Stomach (tissue), 9 donors: Measurements from ENCODE around the gene MICAL2. TPM values are rescaled to one million over a fixed set of nuclear protein-coding genes. Genes with fewer than 3 reads are reported as not detected.

Experiments used
- DNase-seq, 2 donors: peaks; one replicate each; pipeline versions ENCODE4 v3.0.0 to v3.0.0-alpha.2; 2013 to 2019
- H3K27ac ChIP-seq, 5 donors: fragments of 200-600 bp in 4 of 5; sonication (generic) in 4 of 5; one replicate each; pipeline ENCODE4 v1.5.1; 2013 to 2019; ENCODE audit warnings: mild to moderate bottlenecking in 1 of 5, moderate library complexity in 1 of 5
- H3K27me3 ChIP-seq, 3 donors: fragments of 200-600 bp; sonication (generic); one replicate each; pipeline ENCODE4 v1.5.1; 2017 to 2019; ENCODE audit warnings: mixed run types in 1 of 3
- H3K36me3 ChIP-seq, 4 donors: fragments of 200-600 bp; sonication (generic); 1 replicate in 3 of 4; 2 replicates in 1 of 4; pipeline ENCODE4 v1.5.1; 2016 to 2019
- H3K4me1 ChIP-seq, 4 donors: fragments of 200-600 bp; sonication (generic); one replicate each; pipeline ENCODE4 v1.5.1; 2016 to 2019
- H3K4me3 ChIP-seq, 4 donors: fragments of 200-600 bp; sonication (generic) in 3 of 4; one replicate each; pipeline ENCODE4 v1.5.1; 2016 to 2019; ENCODE audit warnings: mild to moderate bottlenecking in 1 of 4
- H3K9me3 ChIP-seq, 4 donors: fragments of 200-600 bp; sonication (generic); one replicate each; pipeline ENCODE4 v1.5.1; 2016 to 2019
- CTCF ChIP-seq, 7 experiments: fragments of 450-650 bp in 4 of 7; fragments of 200-600 bp in 3 of 7; sonication (generic) in 3 of 7; IDR thresholded peaks; one replicate each; pipeline ENCODE4 v1.5.1; 2016 to 2019; ENCODE audit warnings: antibody characterized with exemption in 7 of 7, control low read depth in 2 of 7, mild to moderate bottlenecking in 1 of 7
- EP300 ChIP-seq: sonication (generic); formaldehyde crosslinking; IDR thresholded peaks from one replicate; pipeline ENCODE4 v1.6.1; 2017; ENCODE audit warnings: antibody characterized with exemption
- POLR2A ChIP-seq, 4 donors: fragments of 450-650 bp; IDR thresholded peaks; one replicate each; pipeline ENCODE4 v1.6.1; 2016; ENCODE audit warnings: antibody characterized with exemption in 4 of 4, control low read depth in 2 of 4, mild to moderate bottlenecking in 1 of 4, moderate library complexity in 1 of 4
- POLR2AphosphoS5 ChIP-seq, 3 donors: sonication (generic); formaldehyde crosslinking; IDR thresholded peaks; one replicate each; pipeline ENCODE4 v1.6.1; 2016; ENCODE audit warnings: antibody characterized with exemption in 3 of 3
- WGBS, 5 donors: extraction: QIAGEN DNeasy Blood & Tissue Kit in 3 of 5; methylation state at CpG; one replicate each; pipeline versions ENCODE4 v1.1.5 to v1.1.7; 2013 to 2018; 5-methylcytosine and 5-hydroxymethylcytosine counted together
- intact Hi-C: fragments of 100-400 bp; cut with DNase I; formaldehyde crosslinking; loops from one replicate; pipeline ENCODE4 v1.15.1; 2023; ENCODE audit warnings: low total_unique reads
- polyA plus RNA-seq, 3 donors: library from polyadenylated mRNA; stranded (reverse); fragments of 200-250 nt; gene quantifications; one replicate each; pipeline ENCODE4 v1.2.3, GENCODE V29; 2013
- total RNA-seq, 5 donors: library from RNA; depleted of rRNA; stranded (reverse); fragments of >200 nt; gene quantifications; one replicate each; pipeline versions ENCODE4 v1.1.0 to v1.2.3, GENCODE V29; 2014 to 2016
- donor health status: healthy with polysubstance abuse.
- donor health status: Bipolar disorder and iron deficiency.
- donor health status: healthy.

MICAL2 gene
- total and polyA plus RNA-seq, 8 donors = 11.2 to 165 (median 83.3) TPM

- 87 to 95% (median 94%) methylated on average over 3 of the region's 3 CpGs for WGBS, 5 donors
- H3K27ac ChIP-seq = no peak overlapping the region
These were observed 11.8 kb upstream of the MICAL2 start for GRCh38 chr11:12098601-12099000.

GRCh38 chr11:12099132-12099873 is 11.1 kb upstream of the MICAL2 start:
- Histone ChIP-seq H3K9me3 (no peaks in the 10 kb centered on the region), H3K36me3 (no peaks in the 10 kb centered on the region), H3K4me3 (no peak overlapping the region), H3K27ac (no peak overlapping the region), H3K4me1 (peaks cover 0 to 33% (median 12%) of the 10 kb centered on the region in 4 donors), H3K27me3 (no peaks in the 10 kb centered on the region)
- DNase-seq = peak in 1 of 2 donors; percentile 2
- intact Hi-C loops = no loop called here
- TF ChIP-seq CTCF (IDR thresholded peaks at IDR 0.05) (no peak), POLR2AphosphoS5 (IDR thresholded peaks at IDR 0.05) (no peak), POLR2A (IDR thresholded peaks at IDR 0.05) (no peak), EP300 (no peak)

More at GRCh38 chr11:12098601-12099000, 11.8 kb upstream of the MICAL2 start:
- Histone ChIP-seq H3K27me3 (no peaks in the 10 kb centered on the region), H3K36me3 (no peaks in the 10 kb centered on the region), H3K4me1 (peaks cover 0 to 33% (median 11%) of the 10 kb centered on the region in 4 donors), H3K4me3 (no peak overlapping the region), H3K9me3 (no peaks in the 10 kb centered on the region)
- no peak for TF ChIP-seq EP300
- TF ChIP-seq POLR2A (IDR thresholded peaks at IDR 0.05) = no peak
- TF ChIP-seq CTCF (IDR thresholded peaks at IDR 0.05) = no peak
- no peak for TF ChIP-seq POLR2AphosphoS5 (IDR thresholded peaks at IDR 0.05)
- DNase-seq = no peak
- intact Hi-C loops = no loop called here

GRCh38 chr11:12100429-12100828 is 10.0 kb upstream of the MICAL2 start:
- TF ChIP-seq CTCF (IDR thresholded peaks at IDR 0.05) (no peak), POLR2A (IDR thresholded peaks at IDR 0.05) (no peak), EP300 (no peak), POLR2AphosphoS5 (IDR thresholded peaks at IDR 0.05) (no peak)
- WGBS, 5 donors = 79 to 95% (median 89%) methylated on average over 8 of the region's 8 CpGs
- no peak overlapping the region for H3K27ac ChIP-seq
- intact Hi-C loops = loop anchor here (10.0 kb wide), 1 partner anchor 114 kb away; no protein-coding TSS in a partner anchor
- H3K4me3 ChIP-seq = no peak overlapping the region
- peak in 1 of 2 donors; percentile 4 for DNase-seq
- H3K4me1 ChIP-seq = peaks cover 0 to 25% (median 12%) of the 10 kb centered on the region in 4 donors
- no peaks in the 10 kb centered on the region for H3K9me3 ChIP-seq
- H3K27me3 ChIP-seq = no peaks in the 10 kb centered on the region
- no peaks in the 10 kb centered on the region for H3K36me3 ChIP-seq

- no peak overlapping the region for H3K4me3 ChIP-seq
- intact Hi-C loops = loop anchor here (10.0 kb wide), 1 partner anchor 114 kb away; no protein-coding TSS in a partner anchor
- 29 to 59% (median 49%) methylated on average over 5 of the region's 5 CpGs for WGBS, 5 donors
- H3K4me1 ChIP-seq = peaks cover 0 to 24% (median 12%) of the 10 kb centered on the region in 4 donors
- peak in 1 of 2 donors; percentile 50 for DNase-seq
- no peak overlapping the region for H3K27ac ChIP-seq
- no peaks in the 10 kb centered on the region for H3K9me3 ChIP-seq
- no peaks in the 10 kb centered on the region for H3K27me3 ChIP-seq
- no peaks in the 10 kb centered on the region for H3K36me3 ChIP-seq
- TF ChIP-seq EP300 (no peak), CTCF (IDR thresholded peaks at IDR 0.05) (no peak), POLR2A (IDR thresholded peaks at IDR 0.05) (no peak), POLR2AphosphoS5 (IDR thresholded peaks at IDR 0.05) (no peak)
These were observed 9.5 kb upstream of the MICAL2 start for GRCh38 chr11:12100841-12101242.
